ENCODE results near the gene MACROD2.

Gene MACROD2

DNA sequence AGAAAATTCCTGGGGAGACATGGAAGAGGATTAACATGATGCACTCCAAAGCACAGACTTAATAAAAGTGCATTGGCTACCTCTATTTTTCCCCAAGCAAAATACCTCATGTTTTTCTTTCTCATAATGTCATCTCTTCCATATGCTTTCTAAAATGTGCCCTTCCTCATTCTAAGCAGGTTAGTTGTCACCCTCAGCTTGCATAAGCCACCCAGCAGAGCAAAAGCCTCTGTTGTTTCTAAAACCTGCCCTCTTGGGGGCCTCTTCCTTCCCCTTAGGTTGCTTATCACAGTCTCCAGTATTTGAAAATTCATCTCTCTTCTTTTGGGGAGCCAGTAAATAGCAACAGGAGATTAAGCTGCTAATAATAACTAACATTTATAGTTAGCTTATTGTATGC is 525.7 kb downstream of the MACROD2 start:
- no peak overlapping the region for H3K27ac ChIP-seq
- TF ChIP-seq ZFX (IDR thresholded peaks at IDR 0.05), result no peak
- TF ChIP-seq, protein P1, sequence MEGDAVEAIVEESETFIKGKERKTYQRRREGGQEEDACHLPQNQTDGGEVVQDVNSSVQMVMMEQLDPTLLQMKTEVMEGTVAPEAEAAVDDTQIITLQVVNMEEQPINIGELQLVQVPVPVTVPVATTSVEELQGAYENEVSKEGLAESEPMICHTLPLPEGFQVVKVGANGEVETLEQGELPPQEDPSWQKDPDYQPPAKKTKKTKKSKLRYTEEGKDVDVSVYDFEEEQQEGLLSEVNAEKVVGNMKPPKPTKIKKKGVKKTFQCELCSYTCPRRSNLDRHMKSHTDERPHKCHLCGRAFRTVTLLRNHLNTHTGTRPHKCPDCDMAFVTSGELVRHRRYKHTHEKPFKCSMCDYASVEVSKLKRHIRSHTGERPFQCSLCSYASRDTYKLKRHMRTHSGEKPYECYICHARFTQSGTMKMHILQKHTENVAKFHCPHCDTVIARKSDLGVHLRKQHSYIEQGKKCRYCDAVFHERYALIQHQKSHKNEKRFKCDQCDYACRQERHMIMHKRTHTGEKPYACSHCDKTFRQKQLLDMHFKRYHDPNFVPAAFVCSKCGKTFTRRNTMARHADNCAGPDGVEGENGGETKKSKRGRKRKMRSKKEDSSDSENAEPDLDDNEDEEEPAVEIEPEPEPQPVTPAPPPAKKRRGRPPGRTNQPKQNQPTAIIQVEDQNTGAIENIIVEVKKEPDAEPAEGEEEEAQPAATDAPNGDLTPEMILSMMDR (conservative IDR thresholded peaks at IDR 0.05), result no peak

DNA sequence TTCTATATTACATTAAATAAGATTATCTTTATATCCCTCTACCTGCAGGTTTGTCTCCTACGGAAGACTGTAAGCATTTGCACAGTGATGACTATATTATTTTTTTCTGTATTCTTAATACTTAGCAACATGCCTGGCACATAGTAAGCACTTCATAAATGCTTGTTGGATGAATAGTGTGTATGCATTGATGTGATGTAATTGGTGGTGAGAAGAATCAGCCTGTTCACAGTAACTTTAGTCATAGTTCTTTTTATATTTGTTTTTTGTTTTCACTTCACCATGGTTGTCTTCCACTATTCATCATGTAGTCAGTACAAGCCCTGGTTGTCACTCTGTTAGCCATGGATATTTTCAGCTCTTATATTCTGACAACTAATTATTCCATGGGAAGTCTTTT is 526.1 kb downstream of the MACROD2 start:
- no peak overlapping the region for H3K27ac ChIP-seq
- TF ChIP-seq, protein P1 (conservative IDR thresholded peaks at IDR 0.05), result no peak
- no peak for TF ChIP-seq ZFX (IDR thresholded peaks at IDR 0.05)

DNA sequence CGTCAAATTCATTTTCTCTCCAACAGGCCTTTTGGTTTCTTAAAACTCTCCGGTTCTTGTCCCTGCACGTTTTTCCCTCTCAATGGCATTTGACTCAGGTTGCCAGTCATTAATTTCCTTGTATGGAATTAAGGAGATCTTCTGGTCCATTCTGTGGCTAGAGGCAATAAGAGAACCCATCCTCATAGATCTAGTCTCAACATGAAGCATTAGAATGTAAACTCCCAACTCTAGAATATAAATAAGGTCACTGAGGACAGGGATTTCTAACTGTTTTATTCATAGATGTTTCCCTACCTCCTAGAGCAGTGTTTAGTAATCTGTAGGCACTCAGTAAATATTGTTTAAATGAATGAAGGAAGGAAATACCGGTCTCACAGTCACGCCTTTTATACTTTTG is 527.3 kb downstream of the MACROD2 start:
- no peak overlapping the region for H3K27ac ChIP-seq
- no peak for TF ChIP-seq ZFX (IDR thresholded peaks at IDR 0.05)
- TF ChIP-seq, protein P1 (conservative IDR thresholded peaks at IDR 0.05), result no peak

DNA sequence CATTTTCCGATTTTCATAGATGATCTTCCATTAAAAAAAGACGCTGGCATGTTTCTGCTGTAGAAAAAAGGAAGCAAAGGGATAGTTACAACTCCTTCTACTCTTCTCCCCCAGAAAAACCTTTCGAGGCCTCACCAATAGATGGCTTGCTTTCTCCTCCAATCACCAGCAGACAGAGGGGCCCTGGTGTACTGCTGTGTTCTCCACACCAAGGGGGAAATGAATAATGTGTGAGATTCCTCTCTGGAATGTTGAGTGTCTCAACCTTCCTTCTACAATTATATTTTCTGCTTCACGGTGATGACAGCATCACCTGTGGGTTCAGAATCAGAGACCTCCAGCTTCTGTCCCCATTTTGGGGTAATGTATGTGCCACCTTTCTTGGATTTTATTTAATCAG is 527.8 kb downstream of the MACROD2 start:
- TF ChIP-seq ZFX (IDR thresholded peaks at IDR 0.05), result no peak
- TF ChIP-seq, protein P1 (conservative IDR thresholded peaks at IDR 0.05), result no peak
- H3K27ac ChIP-seq, result no peak overlapping the region

DNA sequence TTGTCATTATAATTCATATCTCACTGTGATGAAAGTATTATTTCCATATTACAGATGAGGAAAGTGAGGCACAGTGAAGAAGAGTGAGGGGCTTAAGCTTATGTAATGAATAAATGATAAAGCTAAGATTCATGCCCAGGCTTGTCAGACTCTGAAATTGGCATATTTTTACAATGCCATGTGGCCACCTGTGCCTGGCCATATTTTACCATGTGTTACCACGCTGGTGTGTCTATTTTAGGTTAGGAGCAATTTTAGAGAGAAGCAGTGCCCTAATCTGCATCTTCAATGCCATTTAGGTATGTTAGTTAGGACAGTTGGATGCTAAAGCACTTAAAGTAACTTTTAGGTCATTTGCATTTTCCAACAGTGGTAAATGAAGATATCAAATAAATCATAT is 530.1 kb downstream of the MACROD2 start:
- TF ChIP-seq ZFX (IDR thresholded peaks at IDR 0.05), result no peak
- TF ChIP-seq, protein P1 (conservative IDR thresholded peaks at IDR 0.05), result no peak
- H3K27ac ChIP-seq, result no peak overlapping the region

DNA sequence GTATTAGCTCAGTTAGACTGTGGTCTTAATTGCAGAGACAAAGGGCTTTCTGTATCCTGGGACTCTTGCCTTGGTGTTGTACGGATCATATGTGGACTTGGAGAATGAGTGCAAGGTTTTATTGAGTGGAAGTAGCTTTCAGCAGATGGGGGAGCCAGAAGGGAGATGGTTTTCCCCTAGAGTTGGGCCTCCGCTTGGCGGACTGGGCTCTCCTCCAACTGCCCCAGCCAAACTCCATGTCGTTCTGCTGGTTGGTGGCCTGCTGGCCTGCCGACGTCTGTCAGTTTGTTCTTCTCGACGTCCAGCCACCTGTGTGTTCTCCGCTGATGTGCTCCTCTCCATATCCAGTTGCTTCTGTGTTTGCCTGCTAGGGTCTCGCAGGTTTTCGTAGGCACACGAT is 531.6 kb downstream of the MACROD2 start:
- no peak overlapping the region for H3K27ac ChIP-seq
- TF ChIP-seq, protein P1 (conservative IDR thresholded peaks at IDR 0.05), result no peak

DNA sequence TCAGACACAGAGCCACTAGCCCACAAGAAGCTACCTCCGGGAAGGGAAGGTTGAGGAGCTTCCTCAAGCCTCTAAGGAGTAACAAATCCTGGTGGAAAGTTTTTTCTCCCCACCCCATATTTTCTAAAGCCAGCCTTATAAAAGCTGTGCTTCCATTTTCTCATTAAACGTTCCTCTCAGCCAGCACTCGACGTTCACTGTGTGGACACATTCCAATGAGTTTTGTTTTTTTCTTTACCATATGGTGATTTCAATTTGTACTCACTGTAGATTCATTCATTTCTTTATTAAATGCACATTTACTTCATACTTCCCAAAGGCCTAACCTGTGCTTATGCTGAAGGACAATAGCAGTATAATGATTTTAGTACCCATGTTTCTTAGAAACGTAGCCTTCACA is 536.5 kb downstream of the MACROD2 start:
- TF ChIP-seq ZFX (IDR thresholded peaks at IDR 0.05), result no peak
- TF ChIP-seq, protein P1 (conservative IDR thresholded peaks at IDR 0.05), result no peak

More for the DNA sequence above, 536.5 kb downstream of the MACROD2 start:
- no peak overlapping the region for H3K27ac ChIP-seq
